GM21367 (cell line): ENCODE results near the gene ANKUB1.
A peak's percentile ranks its signal among the peaks of the same experiment; 100 is the strongest.

Source experiments
- ATAC-seq: cut with Tn5 transposase; IDR thresholded peaks from one replicate; pipeline ENCODE4 v1.9.1; 2021; ENCODE audit not compliant: unreplicated experiment

The ANKUB1 gene

GRCh38 chr3:149765762-149766334, 26.5 kb downstream of the ANKUB1 start:
- ATAC-seq: no peak

GRCh38 chr3:149764302-149764701, 28.1 kb downstream of the ANKUB1 start:
- no peak for ATAC-seq

GRCh38 chr3:149763565-149764195, 28.7 kb downstream of the ANKUB1 start:
- no peak for ATAC-seq

GRCh38 chr3:149753717-149754116, 38.6 kb downstream of the ANKUB1 start:
- ATAC-seq: no peak

GRCh38 chr3:149752788-149753136, 39.6 kb downstream of the ANKUB1 start:
- ATAC-seq: peak; percentile 2

- ATAC-seq: peak; percentile 99
Observed at GRCh38 chr3:149752051-149752787, 40.1 kb downstream of the ANKUB1 start, which contains the start of gene COMMD2. Gene COMMD2, minus strand, starts transcription at chr3:149752489. Its CDS starts 45 bp downstream, at chr3:149752444.

GRCh38 chr3:149751551-149751950, 40.8 kb downstream of the ANKUB1 start:
- no peak for ATAC-seq

DNA sequence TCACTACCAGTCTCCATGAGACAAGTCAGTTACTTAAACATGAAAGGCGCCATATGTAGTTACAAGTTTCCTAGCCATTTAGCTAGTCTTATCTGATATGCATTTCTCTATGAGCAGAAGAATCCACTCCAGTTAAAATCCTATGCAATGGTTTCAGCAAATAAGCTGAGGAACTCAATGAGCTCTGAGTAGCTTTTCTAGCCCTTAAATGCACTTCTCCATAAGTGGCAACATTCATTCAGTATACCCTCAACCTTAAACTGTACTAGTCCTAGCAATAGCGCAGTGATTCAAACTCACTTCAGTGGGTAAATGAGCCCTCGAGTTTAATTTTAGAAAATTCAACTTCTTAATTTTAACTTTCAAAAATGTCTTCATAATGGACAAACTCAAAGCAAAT, 47.7 kb downstream of the ANKUB1 start:
- no peak for ATAC-seq

GRCh38 chr3:149744151-149744550, 48.2 kb downstream of the ANKUB1 start:
- no peak for ATAC-seq

- ATAC-seq: no peak
Observed at GRCh38 chr3:149739396-149739795, 53.0 kb downstream of the ANKUB1 start.

- ATAC-seq: no peak
Observed at GRCh38 chr3:149738876-149739275, 53.5 kb downstream of the ANKUB1 start.

DNA sequence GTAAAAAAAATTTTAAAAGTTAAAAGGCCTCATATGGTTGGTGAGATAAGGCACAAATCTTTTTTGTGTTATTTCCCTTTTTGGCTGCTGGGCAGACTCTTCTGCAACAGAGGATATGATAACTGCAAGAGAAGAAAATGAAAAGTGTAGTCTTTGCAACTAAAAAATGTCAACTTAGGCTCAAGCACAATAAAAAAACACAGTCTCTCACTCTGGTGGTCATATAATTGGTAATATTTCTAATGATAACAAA, 55.5 kb downstream of the ANKUB1 start:
- ATAC-seq: no peak

GRCh38 chr3:149736175-149736952, 56.0 kb downstream of the ANKUB1 start:
- no peak for ATAC-seq

DNA sequence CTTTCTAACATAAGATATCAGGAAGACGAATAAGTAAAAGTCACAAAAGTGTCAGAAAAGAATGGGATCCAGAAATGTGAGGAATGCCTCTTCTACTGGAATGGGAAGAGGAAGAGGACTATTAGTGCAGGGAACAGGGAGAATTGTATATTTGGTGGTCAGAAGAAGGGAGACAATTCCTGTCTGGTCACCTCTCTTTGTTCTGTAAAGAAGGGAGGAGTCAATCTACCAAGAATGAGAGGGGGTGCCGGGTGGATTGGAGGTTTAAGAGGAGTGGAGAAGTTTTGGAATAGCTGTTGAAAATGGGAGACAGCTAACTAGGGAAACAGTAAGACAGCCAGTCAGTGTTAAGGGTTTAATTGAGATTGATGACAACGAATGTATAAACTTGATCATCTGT, 60.1 kb downstream of the ANKUB1 start:
- no peak for ATAC-seq

- no peak for ATAC-seq
Observed at GRCh38 chr3:149727656-149728055, 64.7 kb downstream of the ANKUB1 start.

GRCh38 chr3:149726716-149727407, 65.5 kb downstream of the ANKUB1 start:
- ATAC-seq: peak; percentile 64

- no peak for ATAC-seq
Observed at GRCh38 chr3:149723781-149724180, 68.6 kb downstream of the ANKUB1 start.

DNA sequence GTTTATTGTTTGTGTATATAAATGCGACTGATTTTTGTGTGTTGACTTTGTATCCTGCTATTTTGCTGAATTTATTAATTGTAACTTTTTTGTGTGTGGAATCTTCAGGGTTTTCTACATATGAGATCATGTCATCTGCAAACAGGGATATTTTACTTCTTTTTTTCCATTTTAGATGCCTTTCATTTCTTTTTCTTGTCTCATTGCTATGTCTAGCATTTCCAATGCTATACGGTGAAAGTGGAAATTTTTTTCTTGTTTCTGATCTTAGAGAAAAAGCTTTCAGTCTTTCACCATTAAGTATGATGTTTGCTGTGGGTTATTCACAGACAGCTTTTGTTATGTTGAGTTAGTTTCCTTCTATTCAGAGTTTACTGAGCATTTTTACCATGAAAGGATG, 71.4 kb downstream of the ANKUB1 start:
- no peak for ATAC-seq

DNA sequence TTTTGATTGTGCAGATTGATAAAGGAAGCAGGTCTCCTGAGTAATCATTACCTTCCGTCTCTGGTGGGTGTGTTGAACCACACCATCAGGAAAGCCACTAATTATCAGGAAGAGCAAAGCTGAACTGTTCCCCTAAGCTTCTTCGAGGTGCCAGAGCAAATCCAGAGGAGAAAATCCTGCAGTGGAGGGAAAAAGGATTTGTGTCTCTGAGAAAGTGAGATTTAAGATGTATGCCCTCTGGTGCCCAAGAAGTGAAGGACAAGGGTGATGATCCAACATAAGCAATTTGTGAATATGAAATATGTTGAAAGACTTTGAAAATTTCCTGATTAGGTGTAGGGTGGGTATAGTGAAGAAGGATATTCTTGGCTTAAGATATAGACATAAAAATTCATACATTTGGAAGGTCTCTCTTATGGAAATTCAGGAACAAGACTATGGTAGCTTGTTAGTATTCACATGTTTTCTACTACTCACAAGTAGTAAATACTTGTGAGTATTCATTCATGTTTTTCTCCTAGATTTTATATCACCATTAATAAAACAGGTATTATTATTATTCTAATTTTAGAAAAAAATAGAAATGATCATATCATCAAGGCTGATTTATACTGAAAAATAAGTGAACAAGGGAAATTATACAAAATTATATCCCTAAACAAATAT, 74.8 kb downstream of the ANKUB1 start:
- peak; percentile 75 for ATAC-seq

DNA sequence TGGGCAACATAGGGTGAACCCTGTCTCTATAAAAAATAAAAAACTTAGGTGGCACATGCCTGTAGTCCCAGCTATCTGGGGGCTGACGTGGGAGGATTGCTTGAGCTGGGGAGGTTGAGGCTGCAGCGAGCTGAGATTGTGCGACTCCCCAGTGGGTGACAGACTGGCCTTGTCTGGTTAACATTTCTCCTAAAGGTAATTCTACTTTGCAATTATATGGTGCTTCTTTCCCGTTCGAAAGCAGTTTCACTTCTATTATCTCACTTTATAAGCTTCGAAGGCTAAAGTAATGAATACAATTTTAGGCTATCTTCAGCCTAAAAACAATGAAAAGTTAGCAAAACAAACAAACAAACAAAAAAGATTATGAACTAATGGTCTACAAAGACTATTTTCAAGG, 75.4 kb downstream of the ANKUB1 start:
- no peak for ATAC-seq

DNA sequence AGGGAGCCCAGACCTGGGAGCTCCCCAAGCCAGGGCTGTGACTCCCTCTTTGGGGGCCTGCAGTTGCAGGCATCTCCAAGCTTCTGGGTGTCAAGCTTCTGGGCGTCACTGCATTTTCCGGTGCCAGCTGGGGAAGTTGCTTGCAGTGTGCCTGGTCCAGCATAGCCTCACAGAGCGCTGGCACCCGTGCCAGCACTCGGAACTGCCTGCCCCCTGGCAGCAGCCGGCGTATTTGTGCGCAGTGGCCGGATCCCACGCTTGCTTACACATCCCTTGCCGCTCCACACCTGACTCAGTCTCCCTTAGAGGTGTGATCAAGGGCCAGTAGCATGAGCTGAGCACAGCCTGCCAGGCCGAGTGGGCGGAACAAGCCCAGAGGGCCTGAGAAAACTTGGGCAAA, 77.1 kb downstream of the ANKUB1 start:
- ATAC-seq: no peak
